Endothelial cell of umbilical vein (primary cell): ENCODE measurements around the gene TUBGCP2. TPM values are rescaled to one million over a fixed set of nuclear protein-coding genes. Genes with fewer than 3 reads are reported as not detected.

Experiments used
- BruUV-seq: library from RNA; stranded (reverse); fragments of 400-500 nt; replicated peaks from 2 replicates; lab custom pipeline; 2021; lab: Mats Ljungman, UMichigan
- CTCF ChIA-PET: fragments of 300-600, 350-600 bp; sonication (Branson Sonifier 250); formaldehyde crosslinking; loops from one replicate; lab custom pipeline; 2021; ENCODE audit warnings: antibody characterized with exemption, inconsistent platforms; lab: Charles Lee
- POLR2A ChIA-PET: fragments of 300-600, 350-600 bp; sonication (Branson Sonifier 250); formaldehyde crosslinking; loops from one replicate; lab custom pipeline; 2021; ENCODE audit warnings: antibody characterized with exemption, inconsistent platforms; lab: Charles Lee
- DNase-seq: peaks from one replicate; pipeline ENCODE4 v3.0.0-alpha.2; 2011; ENCODE audit warnings: low read depth, low spot score
- FAIRE-seq: peaks from 2 replicates; lab custom pipeline; 2011; peaks lifted over from hg19 to GRCh38; lab: Jason Lieb, UNC
- H2AFZ ChIP-seq: 2 replicates; pipeline ENCODE4 v1.6.0; 2012; ENCODE audit warnings: low read depth, low read length, control low read depth, inconsistent platforms
- H3K27ac ChIP-seq: 2 replicates; pipeline ENCODE4 v1.5.1; 2011; ENCODE audit warnings: low read depth, mild to moderate bottlenecking, control low read depth, low read length, moderate library complexity; ENCODE audit not compliant: insufficient read depth
- H3K27me3 ChIP-seq, 2 experiments: 2 replicates each; pipeline versions ENCODE4 v1.6.0 to v1.6.1; 2011; ENCODE audit warnings: low read length in 2 of 2, mixed read lengths in 1 of 2; ENCODE audit not compliant: control insufficient read depth in 2 of 2, insufficient read depth in 2 of 2
- H3K36me3 ChIP-seq, 2 experiments: 2 replicates in 1 of 2; 3 replicates in 1 of 2; pipeline ENCODE4 v1.5.1; 2011; ENCODE audit warnings: low read length in 2 of 2, mild to moderate bottlenecking in 1 of 2, moderate library complexity in 1 of 2; ENCODE audit not compliant: control insufficient read depth in 2 of 2, insufficient read depth in 2 of 2; ENCODE audit errors: extremely low read depth in 1 of 2
- H3K4me1 ChIP-seq: 3 replicates; pipeline ENCODE4 v1.5.1; 2011; ENCODE audit warnings: mild to moderate bottlenecking, low read length; ENCODE audit not compliant: control insufficient read depth, insufficient read depth; ENCODE audit errors: extremely low read depth
- H3K4me2 ChIP-seq: 2 replicates; pipeline ENCODE4 v1.6.1; 2011; ENCODE audit warnings: low read length, control low read depth, mixed read lengths; ENCODE audit not compliant: insufficient read depth
- H3K4me3 ChIP-seq, 3 experiments: fragments of 200-600 bp in 1 of 3; sonication (generic), shearing (Covaris generic) in 1 of 3; replicated peaks in 1 of 3; 2 replicates each; pipeline ENCODE4 v1.5.1; 2011 to 2016; ENCODE audit warnings: control low read depth in 3 of 3, low read length in 3 of 3, mild to moderate bottlenecking in 2 of 3, inconsistent platforms in 1 of 3, low read depth in 1 of 3, moderate library complexity in 1 of 3; ENCODE audit not compliant: insufficient read depth in 1 of 3
- H3K79me2 ChIP-seq: 2 replicates; pipeline ENCODE4 v1.6.0; 2012; ENCODE audit warnings: low read length, inconsistent platforms; ENCODE audit not compliant: control insufficient read depth, insufficient read depth
- H3K9ac ChIP-seq: replicated peaks from 2 replicates; pipeline ENCODE3; 2011; ENCODE audit warnings: low read length, control low read depth; ENCODE audit not compliant: insufficient read depth; ENCODE audit errors: extremely low read depth
- H3K9me1 ChIP-seq: replicated peaks from 3 replicates; pipeline ENCODE4 v1.6.0; 2011; ENCODE audit warnings: mild to moderate bottlenecking, low read length; ENCODE audit not compliant: control insufficient read depth, insufficient read depth; ENCODE audit errors: extremely low read depth
- H3K9me3 ChIP-seq: replicated peaks from 2 replicates; pipeline ENCODE4 v1.5.1; 2012; ENCODE audit warnings: low read length, inconsistent platforms; ENCODE audit not compliant: control insufficient read depth, insufficient read depth
- H4K20me1 ChIP-seq: replicated peaks from 2 replicates; pipeline ENCODE3; 2011; ENCODE audit warnings: mild to moderate bottlenecking, low read length; ENCODE audit not compliant: control insufficient read depth, insufficient read depth; ENCODE audit errors: extremely low read depth
- CTCF ChIP-seq, 2 donors: IDR thresholded peaks; 1 replicate in 1 of 2; 2 replicates in 1 of 2; pipeline ENCODE4 v1.5.1; 2011; ENCODE audit warnings: low read length in 2 of 2, mild to moderate bottlenecking in 2 of 2, moderate library complexity in 2 of 2, control low read depth in 1 of 2, inconsistent platforms in 1 of 2, low read depth in 1 of 2; ENCODE audit not compliant: insufficient read depth in 1 of 2; ENCODE audit errors: extremely low read depth in 1 of 2
- EZH2 ChIP-seq: IDR thresholded peaks from 2 replicates; pipeline ENCODE4 v1.6.1; 2012; ENCODE audit warnings: borderline replicate concordance, low read depth, mild to moderate bottlenecking, moderate library complexity, low read length, inconsistent platforms; ENCODE audit not compliant: severe bottlenecking
- FOS ChIP-seq: IDR thresholded peaks from 2 replicates; pipeline ENCODE4 v1.6.1; 2011; ENCODE audit warnings: mild to moderate bottlenecking, low read length, moderate library complexity, borderline replicate concordance; ENCODE audit not compliant: insufficient read depth
- GATA2 ChIP-seq: IDR thresholded peaks from 2 replicates; pipeline ENCODE4 v1.7.0; 2011; ENCODE audit warnings: low read depth, mild to moderate bottlenecking, moderate library complexity, mixed read lengths, low read length; ENCODE audit not compliant: insufficient read length, insufficient read depth
- JUN ChIP-seq: IDR thresholded peaks from 2 replicates; pipeline ENCODE4 v1.6.1; 2011; ENCODE audit warnings: borderline replicate concordance, low read depth; ENCODE audit not compliant: insufficient read length, insufficient read depth
- MAX ChIP-seq: IDR thresholded peaks from 2 replicates; pipeline ENCODE4 v1.6.1; 2011; ENCODE audit not compliant: insufficient read depth, insufficient read length
- MYC ChIP-seq: IDR thresholded peaks from one replicate; pipeline ENCODE4 v1.6.1; 2011; ENCODE audit warnings: mild to moderate bottlenecking, low read depth, low read length
- POLR2A ChIP-seq: IDR thresholded peaks from 2 replicates; pipeline ENCODE4 v1.6.1; 2012; ENCODE audit warnings: low read depth, mild to moderate bottlenecking, control low read depth, low read length
- POLR2AphosphoS5 ChIP-seq: IDR thresholded peaks from 2 replicates; pipeline ENCODE4 v1.6.1; 2012; ENCODE audit warnings: low read depth, mild to moderate bottlenecking, control low read depth, low read length, moderate library complexity; ENCODE audit not compliant: insufficient read depth
- dilution Hi-C: fragments of 300-500 bp; cut with MboI; formaldehyde crosslinking; loops from one replicate; pipeline ENCODE4 v1.15.0; 2019; ENCODE audit warnings: low sequenced_read_pairs; ENCODE audit not compliant: extremely low pct_ligation_motif_present
- intact Hi-C: fragments of 100-400 bp; cut with micrococcal nuclease; formaldehyde crosslinking; loops from one replicate; pipeline ENCODE4 v1.10.0; 2022
- polyA plus RNA-seq, 4 experiments: library from polyadenylated mRNA; depleted of rRNA in 3 of 4; stranded (reverse) in 3 of 4; unstranded in 1 of 4; fragments of >200 nt; gene quantifications; 2 replicates each; pipeline versions ENCODE4 v1.2.1 to v1.2.3, GENCODE V29; 2011 to 2012; ENCODE audit warnings: missing spikeins in 1 of 4
- total RNA-seq: library from RNA; stranded (reverse); gene quantifications from 2 replicates; pipeline ENCODE4 v1.2.3, GENCODE V29; 2021

TUBGCP2 gene
- total and polyA plus RNA-seq, 2 donors (not counting 3 experiments of a cell fraction or from before 2014, with no cell fraction given), result 37.1 to 53.1 TPM

- CTCF ChIA-PET, result interaction anchor here (1.6 to 3.6 kb wide), 2 partner anchors 10 to 24 kb away, joined by 5 to 20 read pairs; no protein-coding TSS in a partner anchor
- no peak for DNase-seq
- POLR2A ChIA-PET, result interaction anchor here (0.6 kb wide), 1 partner anchor 19 kb away, joined by 5 read pairs; no protein-coding TSS in a partner anchor
These were observed 45.4 kb upstream of the TUBGCP2 start for GRCh38 chr10:133353988-133354605.

More at GRCh38 chr10:133353988-133354605, 45.4 kb upstream of the TUBGCP2 start:
- dilution Hi-C loops (no loop called here), intact Hi-C loops (no loop called here)
- FAIRE-seq, result no peak
- Histone ChIP-seq H3K79me2 (no peaks in the 10 kb centered on the region), H3K27me3 (no peaks in the 10 kb centered on the region), H3K4me1 (peaks cover 3% of the 10 kb centered on the region), H3K4me3 (no peak overlapping the region), H4K20me1 (no peaks in the 10 kb centered on the region), H3K9me3 (no peaks in the 10 kb centered on the region), H3K4me2 (no peak overlapping the region), H3K9ac (no peak overlapping the region), H2AFZ (no peak overlapping the region), H3K27ac (no peak overlapping the region), H3K9me1 (no peaks in the 10 kb centered on the region), H3K36me3 (no peaks in the 10 kb centered on the region)
- no peak for TF ChIP-seq FOS
- no peak for TF ChIP-seq JUN
- TF ChIP-seq MAX, result no peak
- no peak for TF ChIP-seq CTCF (IDR thresholded peaks at IDR 0.05; ENCODE audit: extremely low read depth in 1 of 2, insufficient read depth in 1 of 2, low read depth in 1 of 2, low read length in 2 of 2)
- TF ChIP-seq EZH2, result no peak
- no peak for TF ChIP-seq POLR2A
- TF ChIP-seq POLR2AphosphoS5, result no peak
- no peak for TF ChIP-seq GATA2
- TF ChIP-seq MYC, result no peak
- BruUV-seq, result no TSS peak
